ENCODE data around the gene LRGUK.
"Not testable (repeated sequence)": the region's sequence is repeated elsewhere in the genome, so short reads cannot be mapped to it uniquely, and the experiment has no call there.

The LRGUK gene

GRCh38 chr7:134293002-134293740 lies 166.0 kb downstream of the LRGUK start:
- H3K36me3 ChIP-seq (replicated peaks), result peaks cover 11% of the 10 kb centered on the region
- no peak overlapping the region for H3K27ac ChIP-seq
- no peak for DNase-seq
- no peak for TF ChIP-seq CTCF (IDR thresholded peaks at IDR 0.05; ENCODE audit: low read depth, low read length, missing control alignments)
- H3K4me3 ChIP-seq (ENCODE audit: low read depth, low read length), result no peak overlapping the region
- no peaks in the 10 kb centered on the region for H3K27me3 ChIP-seq (replicated peaks)
- in situ Hi-C loops (cut with HindIII; ENCODE audit: low pct_ligation_motif_present, low sequenced_read_pairs), result no loop called here

- in situ Hi-C loops (cut with HindIII; ENCODE audit: low pct_ligation_motif_present, low sequenced_read_pairs); H3K27ac ChIP-seq; H3K4me3 ChIP-seq (ENCODE audit: low read depth, low read length); H3K27me3 ChIP-seq (replicated peaks); DNase-seq: not testable (repeated sequence)
- H3K36me3 ChIP-seq (replicated peaks), result peaks cover 22% of the 10 kb centered on the region
Measured at GRCh38 chr7:134295982-134296381, 168.8 kb downstream of the LRGUK start.

- in situ Hi-C loops (cut with HindIII; ENCODE audit: low pct_ligation_motif_present, low sequenced_read_pairs), result no loop called here
- H3K4me3 ChIP-seq (ENCODE audit: low read depth, low read length), result no peak overlapping the region
- TF ChIP-seq CTCF (IDR thresholded peaks at IDR 0.05; ENCODE audit: low read depth, low read length, missing control alignments), result no peak
- no peak for DNase-seq
- no peak overlapping the region for H3K27ac ChIP-seq
- H3K27me3 ChIP-seq (replicated peaks), result no peaks in the 10 kb centered on the region
- H3K36me3 ChIP-seq (replicated peaks), result peaks cover 28% of the 10 kb centered on the region
Measured at GRCh38 chr7:134297489-134297888, 170.3 kb downstream of the LRGUK start.

GRCh38 chr7:134298902-134299683 lies 172.0 kb downstream of the LRGUK start:
- no peak for TF ChIP-seq CTCF (IDR thresholded peaks at IDR 0.05; ENCODE audit: low read depth, low read length, missing control alignments)
- Histone ChIP-seq H3K27me3 (replicated peaks) (no peaks in the 10 kb centered on the region), H3K36me3 (replicated peaks) (peaks cover 35% of the 10 kb centered on the region), H3K4me3 (ENCODE audit: low read depth, low read length) (no peak overlapping the region), H3K27ac (no peak overlapping the region)
- DNase-seq, result no peak
- in situ Hi-C loops (cut with HindIII; ENCODE audit: low pct_ligation_motif_present, low sequenced_read_pairs), result no loop called here

- DNase-seq, result no peak
- in situ Hi-C loops (cut with HindIII; ENCODE audit: low pct_ligation_motif_present, low sequenced_read_pairs), result no loop called here
- TF ChIP-seq CTCF (IDR thresholded peaks at IDR 0.05; ENCODE audit: low read depth, low read length, missing control alignments), result no peak
- no peaks in the 10 kb centered on the region for H3K27me3 ChIP-seq (replicated peaks)
- no peak overlapping the region for H3K27ac ChIP-seq
- H3K36me3 ChIP-seq (replicated peaks), result peaks cover 31% of the 10 kb centered on the region
- H3K4me3 ChIP-seq (ENCODE audit: low read depth, low read length), result no peak overlapping the region
Measured at GRCh38 chr7:134300988-134301387, 173.8 kb downstream of the LRGUK start.

GRCh38 chr7:134301592-134301991 lies 174.5 kb downstream of the LRGUK start:
- Histone ChIP-seq H3K36me3 (replicated peaks) (peaks cover 31% of the 10 kb centered on the region), H3K27me3 (replicated peaks) (no peaks in the 10 kb centered on the region), H3K4me3 (ENCODE audit: low read depth, low read length) (no peak overlapping the region), H3K27ac (no peak overlapping the region)
- in situ Hi-C loops (cut with HindIII; ENCODE audit: low pct_ligation_motif_present, low sequenced_read_pairs), result no loop called here
- TF ChIP-seq CTCF (IDR thresholded peaks at IDR 0.05; ENCODE audit: low read depth, low read length, missing control alignments), result no peak
- no peak for DNase-seq
